Activated CD4-positive, alpha-beta T cell treated with anti-CD3 and anti-CD28 coated beads for 4 hours (primary cell): ENCODE data around the gene FABP7.

ENCODE experiments used
- DNase-seq, 2 donors: peaks; one replicate each; pipeline ENCODE4 v3.0.0-alpha.2; 2020

The FABP7 gene

DNA sequence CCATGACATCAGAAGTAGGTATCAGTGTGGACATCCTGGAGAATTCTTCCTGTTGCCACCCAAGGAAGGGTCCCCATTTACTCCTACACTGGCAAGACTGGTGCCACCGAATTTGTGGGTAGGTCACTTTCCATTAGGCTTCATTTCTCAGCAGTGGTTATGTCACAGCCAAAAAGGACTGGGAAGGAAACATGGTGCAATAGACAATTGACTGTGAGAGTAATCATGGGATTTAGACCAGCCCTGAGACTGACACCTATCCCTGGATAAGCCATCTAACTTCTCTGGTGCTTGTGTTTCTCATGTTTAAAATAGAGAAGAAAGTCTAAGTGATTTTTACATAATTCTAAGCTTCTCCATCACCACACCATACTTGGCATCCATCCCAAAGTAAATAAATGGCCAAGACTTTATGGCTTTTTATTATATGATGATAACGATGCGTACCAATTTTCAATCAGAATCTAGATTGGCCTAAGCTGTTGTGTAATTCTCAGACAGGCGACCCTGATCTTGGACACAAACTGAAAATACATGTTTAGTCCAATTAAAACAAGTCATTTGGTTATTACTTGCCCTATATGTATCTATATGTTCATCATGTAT lies 19.7 kb downstream of the FABP7 start:
- DNase-seq, result no peak

DNA sequence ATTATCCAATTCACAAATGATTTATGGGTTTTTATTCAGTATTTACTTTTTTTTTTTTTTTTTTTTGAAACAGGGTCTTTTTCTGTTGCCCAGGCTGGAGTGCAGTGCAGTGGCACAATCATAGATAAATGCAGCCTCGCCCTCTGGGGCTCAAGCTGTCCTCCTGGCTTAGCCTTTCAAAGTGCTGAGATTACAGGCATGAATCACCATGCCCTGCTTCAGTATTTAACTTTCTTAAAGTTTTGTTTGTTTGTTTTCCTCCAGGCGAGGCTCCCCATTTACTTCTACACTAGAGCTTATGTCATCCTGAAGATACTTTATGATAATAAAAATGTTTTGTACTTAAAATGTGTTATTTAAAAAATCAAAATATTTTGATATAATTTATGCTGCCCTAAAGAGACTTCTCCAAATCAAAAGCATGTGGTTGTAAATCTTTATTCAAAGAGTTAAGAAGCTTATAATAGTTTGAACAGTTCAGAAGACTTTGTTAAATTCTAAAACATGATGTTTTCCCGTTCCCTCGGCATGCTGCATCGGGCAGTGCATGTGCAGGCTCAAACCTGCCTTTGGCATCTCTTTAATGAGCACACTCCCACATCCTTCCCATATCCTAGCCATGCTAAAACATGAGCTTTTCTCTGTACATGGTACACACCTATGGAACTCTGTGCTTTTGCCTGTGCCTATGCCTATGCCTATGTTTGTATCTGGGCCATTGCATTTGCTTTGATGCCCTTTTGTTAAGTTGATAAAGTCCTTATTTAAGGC lies 20.6 kb downstream of the FABP7 start:
- DNase-seq, result no peak

DNA sequence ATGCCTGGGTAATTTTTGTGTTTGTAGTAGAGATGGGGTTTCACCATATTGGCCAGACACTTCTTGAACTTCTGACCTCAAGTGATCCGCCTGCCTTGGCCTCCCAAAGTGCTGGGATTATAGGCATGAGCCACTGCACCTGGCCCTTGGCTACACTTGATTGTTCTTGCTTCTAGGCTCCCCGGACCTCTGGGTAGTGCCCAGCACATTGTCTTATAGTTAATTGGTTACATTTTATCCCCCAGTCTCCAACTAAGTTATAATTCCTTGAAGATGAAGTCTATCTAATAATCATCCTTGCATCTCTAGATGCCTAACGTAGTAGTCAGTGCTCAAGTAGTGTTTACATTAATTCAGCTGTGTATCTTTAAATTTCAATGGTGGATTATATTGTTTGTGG lies 21.4 kb downstream of the FABP7 start:
- no peak for DNase-seq

DNA sequence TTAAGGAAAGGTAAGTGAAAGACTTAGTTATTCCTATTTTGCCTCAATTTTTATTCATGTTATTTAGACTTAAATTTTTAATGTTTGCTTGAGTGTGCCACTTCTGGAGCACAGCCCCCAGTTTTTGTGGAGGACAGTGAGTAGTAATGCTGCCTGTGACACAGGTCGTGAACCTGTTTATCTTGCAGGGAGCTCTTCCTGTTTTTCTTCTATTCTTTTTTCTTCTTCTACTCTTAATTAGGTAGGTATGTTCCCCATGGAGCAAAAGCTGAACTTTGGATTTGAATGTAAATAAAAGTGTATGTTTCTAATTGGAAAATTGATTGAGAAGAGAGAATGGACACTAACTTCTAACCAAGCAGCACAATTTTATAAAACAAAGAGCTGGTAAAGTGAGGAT lies 21.9 kb downstream of the FABP7 start:
- no peak for DNase-seq

DNA sequence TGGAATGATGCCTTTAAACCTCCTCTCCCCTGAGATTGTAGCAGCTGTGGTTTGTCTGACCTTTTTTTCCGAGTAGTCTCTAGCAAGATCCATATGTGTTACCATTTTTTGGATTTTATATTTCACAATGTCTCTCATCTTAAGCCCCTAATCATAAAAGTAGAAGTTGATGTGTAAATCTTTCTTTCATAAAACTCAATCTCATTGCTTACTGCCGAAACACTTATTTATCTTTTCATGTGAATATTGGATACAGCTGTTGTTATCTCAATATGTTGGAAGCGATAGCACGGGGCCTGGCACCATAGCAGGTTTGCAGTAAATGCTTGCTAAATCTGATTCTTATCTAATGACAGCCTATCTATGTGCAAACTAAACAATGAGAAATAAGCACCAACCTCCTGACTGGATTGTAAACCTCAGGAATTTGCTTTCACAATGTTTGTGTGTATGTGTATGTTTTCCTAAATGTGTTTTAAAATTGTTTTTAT lies 23.7 kb downstream of the FABP7 start:
- DNase-seq, result no peak

DNA sequence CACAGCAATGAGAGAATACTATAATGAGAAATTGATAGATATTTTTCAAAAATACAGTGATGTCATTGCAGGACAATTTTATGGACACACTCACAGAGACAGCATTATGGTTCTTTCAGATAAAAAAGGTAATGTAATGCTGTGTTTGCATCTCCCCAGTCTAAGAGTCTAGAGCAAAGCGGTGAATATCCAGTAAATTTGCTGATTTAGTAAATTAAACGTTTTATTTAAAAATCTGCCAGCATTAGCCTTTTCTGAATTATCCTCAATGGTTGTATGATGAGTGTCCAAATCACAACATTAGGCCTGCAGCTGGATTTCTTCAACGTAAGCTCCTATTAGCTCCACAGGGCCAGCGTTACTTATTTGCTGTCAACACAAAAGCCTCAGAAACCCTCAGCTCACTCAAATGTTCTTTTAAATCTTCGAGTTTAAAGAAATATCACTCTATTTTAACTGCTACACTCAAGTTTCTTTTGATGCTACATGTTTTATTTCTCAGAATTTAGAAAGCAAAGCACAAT lies 25.5 kb downstream of the FABP7 start:
- no peak for DNase-seq

DNA sequence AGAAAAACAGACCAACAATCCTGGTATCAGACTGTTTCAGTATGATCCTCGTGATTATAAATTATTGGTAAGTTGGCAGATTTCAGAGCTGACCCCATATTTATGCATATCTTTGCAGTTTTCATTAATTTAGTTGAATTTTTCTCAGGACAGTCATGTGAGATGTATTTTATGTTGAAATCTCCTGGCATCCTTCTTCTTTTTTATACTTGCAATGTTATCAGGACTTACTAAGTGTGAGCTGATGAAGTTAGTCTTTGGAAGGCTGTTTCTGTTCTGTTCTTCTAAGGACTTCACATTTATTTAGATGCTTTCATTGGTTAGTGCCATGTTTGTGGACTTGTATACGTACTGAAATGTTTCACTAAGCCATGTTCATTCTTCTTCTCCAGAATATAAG lies 26.8 kb downstream of the FABP7 start:
- DNase-seq, result no peak

DNA sequence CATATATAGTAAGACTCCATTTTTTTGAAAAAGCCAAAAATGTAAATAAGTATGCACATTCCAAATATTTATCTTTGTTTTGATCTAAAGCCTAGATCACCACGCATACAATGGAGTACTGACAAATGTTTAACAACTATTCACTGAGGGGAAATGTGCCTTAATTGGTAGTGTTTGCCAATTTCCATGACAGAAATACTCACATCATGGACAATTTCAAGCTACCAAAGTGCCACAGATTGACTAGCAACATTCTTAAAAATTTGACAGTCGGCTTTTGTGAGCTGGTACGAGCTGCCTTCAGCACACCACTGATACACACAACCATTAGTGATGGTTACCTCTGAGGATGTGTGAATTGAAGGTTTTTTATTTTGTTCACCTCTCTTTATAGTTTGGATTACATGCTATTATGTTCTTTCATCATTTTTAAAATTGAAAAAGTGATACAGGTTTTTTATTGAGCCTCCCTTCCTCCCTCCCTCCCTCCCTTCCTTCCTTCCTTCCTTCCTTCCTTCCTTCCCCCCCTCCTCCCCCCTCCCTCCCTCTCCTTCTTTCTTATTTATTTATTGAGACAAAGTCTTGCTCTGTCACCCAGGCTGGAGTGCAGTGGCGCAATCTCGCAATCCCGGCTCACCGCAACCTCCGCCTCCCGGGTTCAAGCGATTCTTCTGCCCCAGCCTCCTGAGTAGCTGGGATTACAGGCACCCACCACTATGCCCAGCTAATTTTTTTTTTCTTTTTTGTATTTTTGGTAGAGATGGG lies 28.8 kb downstream of the FABP7 start:
- DNase-seq, result no peak

DNA sequence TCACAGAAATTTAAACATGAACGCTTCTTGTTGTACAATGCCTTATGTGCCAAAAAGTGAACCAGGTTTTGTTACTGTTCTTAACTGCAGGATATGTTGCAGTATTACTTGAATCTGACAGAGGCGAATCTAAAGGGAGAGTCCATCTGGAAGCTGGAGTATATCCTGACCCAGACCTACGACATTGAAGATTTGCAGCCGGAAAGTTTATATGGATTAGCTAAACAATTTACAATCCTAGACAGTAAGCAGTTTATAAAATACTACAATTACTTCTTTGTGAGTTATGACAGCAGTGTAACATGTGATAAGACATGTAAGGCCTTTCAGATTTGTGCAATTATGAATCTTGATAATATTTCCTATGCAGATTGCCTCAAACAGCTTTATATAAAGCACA lies 29.5 kb downstream of the FABP7 start:
- no peak for DNase-seq

DNA sequence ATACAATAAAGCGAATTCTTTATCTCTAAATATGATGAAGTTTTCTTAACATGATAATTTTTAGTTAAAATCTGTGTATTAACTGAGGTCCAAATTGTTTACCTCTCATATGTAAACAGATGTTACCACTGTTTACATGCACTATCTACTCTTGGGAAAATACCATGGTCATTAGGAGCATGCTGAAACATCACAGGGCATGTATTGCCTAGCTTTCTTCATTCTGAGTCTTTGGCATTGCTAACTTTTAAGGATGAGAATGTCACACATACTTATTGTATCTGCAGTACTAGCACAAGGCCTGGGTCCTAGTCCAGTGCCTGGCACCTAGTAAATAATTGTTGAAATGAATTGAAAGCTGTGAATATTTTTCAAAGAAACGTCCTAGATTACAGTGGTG lies 30.2 kb downstream of the FABP7 start:
- DNase-seq, result no peak

DNA sequence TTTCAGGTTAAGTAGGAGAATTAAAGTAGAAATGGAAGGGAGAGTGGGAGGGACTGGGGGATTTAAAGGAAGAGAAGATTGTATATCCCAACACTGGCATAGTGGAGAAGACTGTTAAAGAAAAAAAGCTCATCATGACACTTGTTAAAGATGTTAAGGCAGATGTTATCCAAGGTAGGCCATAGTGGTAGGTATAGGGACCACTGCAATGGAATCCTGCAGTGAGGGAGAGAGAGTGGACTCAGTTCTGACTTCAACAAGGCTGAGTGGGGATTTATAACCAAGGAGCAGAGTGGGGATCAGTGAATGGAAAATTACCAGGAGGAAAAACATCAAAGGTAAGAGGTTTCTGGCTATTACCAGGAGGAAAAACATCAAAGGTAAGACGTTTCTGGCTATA lies 30.7 kb downstream of the FABP7 start:
- DNase-seq, result no peak

DNA sequence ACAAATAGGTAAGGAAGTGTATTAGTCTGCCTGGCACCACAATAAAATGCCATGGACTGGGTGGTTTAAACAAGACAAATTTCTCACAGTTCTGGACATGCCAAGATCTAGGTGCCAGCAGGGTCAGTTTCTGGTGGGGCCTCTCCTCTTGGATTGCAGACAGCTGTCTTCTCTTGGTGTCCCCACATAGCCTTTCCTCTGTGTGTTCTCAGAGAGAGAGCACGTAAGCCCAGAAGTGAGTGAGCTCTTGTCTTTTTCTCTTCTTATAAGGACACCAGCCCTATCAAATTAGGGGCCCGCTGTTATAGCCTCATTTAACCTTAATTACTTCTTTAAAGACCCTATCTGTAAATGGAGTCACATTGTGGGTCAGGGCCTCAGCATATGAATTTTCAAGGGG lies 37.8 kb downstream of the FABP7 start:
- DNase-seq, result no peak

DNA sequence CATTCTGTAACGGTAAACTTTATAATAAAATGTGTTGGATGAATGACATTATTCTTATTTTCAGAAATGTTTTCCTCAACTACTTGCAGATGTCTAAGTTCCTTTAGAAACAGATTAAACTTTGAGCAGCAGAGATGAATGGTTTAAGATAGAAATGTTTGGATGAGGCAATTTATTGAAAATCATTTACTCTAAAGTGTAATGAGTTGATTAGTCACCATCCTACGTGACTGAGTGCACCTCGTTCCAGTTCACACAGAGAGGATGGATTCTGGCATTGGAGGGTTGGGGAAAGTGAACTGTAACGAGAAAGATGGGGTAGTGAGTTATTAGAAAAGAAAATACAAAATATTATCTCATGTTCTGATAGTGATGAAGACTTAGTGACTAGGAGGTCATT lies 38.2 kb downstream of the FABP7 start:
- no peak for DNase-seq

DNA sequence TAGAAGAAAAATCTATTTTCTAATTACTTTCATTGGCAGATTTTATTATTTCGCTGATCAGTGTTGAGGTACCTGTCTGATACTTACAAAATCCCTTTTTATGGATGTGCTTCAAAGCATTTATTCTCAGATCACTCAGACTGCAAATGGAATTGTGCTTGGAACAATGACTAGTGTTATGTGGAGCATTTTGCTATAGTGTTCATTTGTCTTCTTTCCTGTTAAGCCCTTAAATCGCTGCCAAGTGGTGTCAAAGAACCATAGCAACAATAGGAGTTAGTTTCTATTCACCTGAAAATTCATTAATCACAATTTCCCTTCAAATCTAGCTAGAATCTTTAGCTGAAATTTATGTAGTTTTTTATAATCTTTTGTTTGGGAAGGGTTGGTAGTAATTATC lies 39.4 kb downstream of the FABP7 start:
- DNase-seq, result no peak

DNA sequence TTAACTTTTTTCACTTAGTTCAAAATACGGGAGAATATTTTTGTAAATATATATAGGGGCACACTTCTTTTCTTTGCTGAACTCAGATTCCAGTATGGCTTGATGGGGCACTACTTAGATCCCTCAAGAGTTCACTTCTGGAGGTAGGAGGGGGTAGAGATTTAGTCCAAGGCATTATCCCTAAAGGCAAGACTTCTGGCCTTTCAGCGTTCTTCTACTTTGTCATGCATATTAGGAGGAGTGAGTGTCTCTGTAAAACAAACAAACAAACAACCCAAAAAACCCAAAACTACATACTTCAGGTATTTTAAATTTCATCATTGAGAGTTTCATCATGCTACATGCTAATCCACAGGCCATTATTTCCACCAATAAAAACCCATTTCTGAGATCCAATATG lies 41.6 kb downstream of the FABP7 start:
- DNase-seq, result no peak

DNA sequence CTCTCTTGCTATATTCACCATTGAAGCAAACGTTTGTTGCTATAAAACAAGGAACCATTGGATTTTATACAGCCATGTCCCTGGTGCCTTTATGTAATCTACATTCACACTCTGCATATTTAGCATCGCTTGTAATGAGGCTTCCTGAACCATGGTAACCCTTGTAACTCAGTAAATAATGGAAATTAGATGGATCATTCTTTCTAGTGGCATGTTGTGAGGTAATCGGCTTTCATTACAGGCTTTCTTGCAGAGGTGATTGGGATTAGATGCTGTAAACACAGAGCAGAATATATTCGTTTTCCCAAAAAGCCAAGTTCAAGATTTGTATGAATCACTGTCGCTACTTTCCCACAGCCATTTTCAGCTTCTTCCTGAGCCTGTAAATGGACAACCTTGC lies 45.6 kb downstream of the FABP7 start:
- no peak for DNase-seq

DNA sequence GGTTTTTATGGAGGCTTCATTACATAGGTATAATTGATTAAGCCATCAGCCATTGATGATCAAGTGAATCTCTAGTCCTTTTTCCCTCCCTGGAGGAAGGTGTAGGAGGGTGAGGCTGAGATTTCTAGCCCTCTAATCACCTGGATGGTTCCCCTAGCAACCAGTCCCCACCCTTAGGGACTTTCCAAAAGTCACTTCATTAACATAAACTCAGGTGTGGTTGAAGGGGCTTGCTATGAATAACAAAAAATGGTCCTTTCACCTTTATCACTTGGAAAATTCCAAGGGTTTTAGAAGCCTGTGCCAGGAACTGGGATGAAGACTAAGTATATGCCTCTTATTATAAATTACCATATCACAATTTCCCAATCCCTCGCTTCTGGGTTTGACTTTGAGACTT lies 49.9 kb downstream of the FABP7 start:
- no peak for DNase-seq

DNA sequence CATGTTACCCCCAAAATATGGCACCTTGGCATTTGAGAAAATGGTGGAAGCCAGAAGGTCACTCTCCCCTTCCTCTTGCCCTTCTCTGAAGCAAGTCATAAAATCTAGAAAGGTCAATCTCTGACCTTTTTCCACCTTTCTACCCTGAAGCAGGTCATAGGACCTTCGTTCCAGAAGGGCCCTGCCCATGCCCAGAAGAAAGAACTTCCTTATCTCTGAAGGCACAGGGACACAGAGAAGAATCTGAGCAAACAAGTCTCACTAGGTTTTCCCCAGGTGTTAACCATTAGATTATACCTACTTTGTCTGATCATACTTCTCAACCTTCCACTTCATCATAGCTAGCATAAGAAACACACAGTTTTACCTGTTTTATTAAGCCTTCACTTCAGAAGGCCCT lies 52.0 kb downstream of the FABP7 start:
- DNase-seq, result no peak

DNA sequence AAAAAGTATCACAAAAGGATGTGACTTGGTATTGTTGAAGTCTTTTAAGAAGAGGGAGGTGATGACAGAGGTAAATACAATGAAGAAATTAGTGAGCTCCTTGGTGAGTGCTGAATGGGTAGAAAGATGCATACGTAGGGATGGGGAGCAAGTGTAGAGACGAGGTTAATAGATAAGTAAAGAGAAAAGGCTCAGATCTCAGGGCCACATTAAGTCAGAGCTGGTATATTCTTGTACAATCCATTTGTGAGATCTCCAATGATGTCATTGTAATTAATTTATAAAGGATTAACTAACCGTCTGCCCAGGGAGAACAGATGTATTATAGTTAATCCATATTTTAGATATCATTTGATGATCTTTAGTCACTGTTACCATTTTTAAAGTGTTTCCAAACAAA lies 52.9 kb downstream of the FABP7 start:
- DNase-seq, result no peak

DNA sequence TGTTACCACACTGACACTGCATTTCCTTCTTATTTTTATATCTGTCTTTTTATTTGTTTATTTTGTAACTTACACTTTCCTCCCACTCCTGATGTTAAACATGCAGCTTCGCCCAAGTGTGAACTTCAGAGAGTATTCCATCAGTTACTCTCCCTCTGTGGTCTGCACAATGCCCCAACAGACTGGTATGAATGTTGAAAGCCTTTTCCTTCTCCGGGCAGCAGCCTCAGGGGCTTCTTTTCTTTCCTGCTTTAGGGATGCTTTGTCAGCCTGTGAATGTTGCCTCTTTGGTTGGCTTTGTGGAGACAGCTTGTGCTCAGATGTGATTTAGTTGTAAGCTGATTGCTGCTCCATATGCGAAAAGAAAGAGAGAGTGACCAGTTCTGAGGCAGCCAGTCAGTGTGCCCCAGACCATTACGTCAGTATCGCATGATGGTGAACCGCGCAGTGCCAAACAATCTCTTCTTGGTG lies 53.5 kb downstream of the FABP7 start:
- no peak for DNase-seq
